ENCODE measurements around the gene KAZALD1.

DNA sequence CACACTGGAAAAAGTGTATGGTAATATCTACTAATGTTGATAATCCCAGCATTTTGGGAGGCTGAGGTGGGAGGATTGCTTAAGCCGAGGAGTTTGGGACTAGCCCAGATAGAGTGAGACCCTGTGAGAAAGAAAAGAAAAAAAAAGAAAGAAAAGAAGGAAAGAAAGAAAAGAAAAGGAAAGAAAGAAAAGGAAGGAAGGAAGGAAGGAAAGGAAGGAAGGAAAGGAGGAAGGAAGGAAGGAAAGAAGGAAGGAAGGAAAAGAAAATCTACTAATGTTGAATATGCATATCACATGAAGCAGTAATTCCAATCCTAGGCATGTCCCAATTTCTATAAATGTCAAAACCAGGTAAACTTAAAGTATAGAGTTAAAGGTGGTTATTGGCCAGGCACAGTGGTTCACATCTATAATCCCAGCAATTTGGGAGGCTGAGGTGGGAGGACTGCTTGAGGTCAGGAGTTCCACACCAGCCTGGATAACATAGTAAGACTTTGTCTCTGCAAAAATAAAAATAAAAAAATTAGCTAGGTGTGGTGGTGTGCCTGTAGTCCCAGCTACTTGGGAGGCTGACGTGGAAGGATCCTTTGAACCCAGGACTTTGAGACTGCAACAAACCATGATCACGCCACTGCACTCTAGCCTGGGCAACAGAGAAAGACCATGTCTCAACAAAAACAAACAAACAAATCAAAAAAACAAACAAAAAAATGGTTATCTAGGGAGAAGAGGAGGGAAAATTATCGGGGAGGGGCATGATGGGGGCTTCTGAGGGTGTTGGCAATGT lies 5.2 kb upstream of the KAZALD1 start:
- TF ChIP-seq SRF (IDR thresholded peaks at IDR 0.05; ENCODE audit: low read depth) (no peak), EZH2 (IDR thresholded peaks at IDR 0.05) (no peak), SP1 (IDR thresholded peaks at IDR 0.05; ENCODE audit: low read depth) (no peak), JUND (IDR thresholded peaks at IDR 0.05) (no peak), POLR2A (IDR thresholded peaks at IDR 0.05; ENCODE audit: borderline replicate concordance, extremely low read depth, insufficient read depth, insufficient read length) (no peak), EZH2phosphoT487 (IDR thresholded peaks at IDR 0.05; ENCODE audit: borderline replicate concordance) (no peak), EGR1 (IDR thresholded peaks at IDR 0.05; ENCODE audit: low read depth) (no peak), FOSL1 (IDR thresholded peaks at IDR 0.05; ENCODE audit: low read depth) (no peak), POLR2AphosphoS5 (IDR thresholded peaks at IDR 0.05; ENCODE audit: low read depth, low read length) (no peak), YY1 (IDR thresholded peaks at IDR 0.05; ENCODE audit: extremely low read depth, insufficient replicate concordance, low read depth, low read length) (no peak), RAD21 (IDR thresholded peaks at IDR 0.05; ENCODE audit: low read depth) (no peak)
- TF ChIP-seq, protein P1, sequence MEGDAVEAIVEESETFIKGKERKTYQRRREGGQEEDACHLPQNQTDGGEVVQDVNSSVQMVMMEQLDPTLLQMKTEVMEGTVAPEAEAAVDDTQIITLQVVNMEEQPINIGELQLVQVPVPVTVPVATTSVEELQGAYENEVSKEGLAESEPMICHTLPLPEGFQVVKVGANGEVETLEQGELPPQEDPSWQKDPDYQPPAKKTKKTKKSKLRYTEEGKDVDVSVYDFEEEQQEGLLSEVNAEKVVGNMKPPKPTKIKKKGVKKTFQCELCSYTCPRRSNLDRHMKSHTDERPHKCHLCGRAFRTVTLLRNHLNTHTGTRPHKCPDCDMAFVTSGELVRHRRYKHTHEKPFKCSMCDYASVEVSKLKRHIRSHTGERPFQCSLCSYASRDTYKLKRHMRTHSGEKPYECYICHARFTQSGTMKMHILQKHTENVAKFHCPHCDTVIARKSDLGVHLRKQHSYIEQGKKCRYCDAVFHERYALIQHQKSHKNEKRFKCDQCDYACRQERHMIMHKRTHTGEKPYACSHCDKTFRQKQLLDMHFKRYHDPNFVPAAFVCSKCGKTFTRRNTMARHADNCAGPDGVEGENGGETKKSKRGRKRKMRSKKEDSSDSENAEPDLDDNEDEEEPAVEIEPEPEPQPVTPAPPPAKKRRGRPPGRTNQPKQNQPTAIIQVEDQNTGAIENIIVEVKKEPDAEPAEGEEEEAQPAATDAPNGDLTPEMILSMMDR (IDR thresholded peaks at IDR 0.05 in 2 of 3, conservative IDR thresholded peaks at IDR 0.05 in 1 of 3; ENCODE audit: borderline replicate concordance in 1 of 3, insufficient read depth in 1 of 3, low read depth in 2 of 3, low read length in 2 of 3): no peak
- TF ChIP-seq, protein P2, sequence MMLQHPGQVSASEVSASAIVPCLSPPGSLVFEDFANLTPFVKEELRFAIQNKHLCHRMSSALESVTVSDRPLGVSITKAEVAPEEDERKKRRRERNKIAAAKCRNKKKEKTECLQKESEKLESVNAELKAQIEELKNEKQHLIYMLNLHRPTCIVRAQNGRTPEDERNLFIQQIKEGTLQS (IDR thresholded peaks at IDR 0.05): no peak
- TF ChIP-seq, protein P3, sequence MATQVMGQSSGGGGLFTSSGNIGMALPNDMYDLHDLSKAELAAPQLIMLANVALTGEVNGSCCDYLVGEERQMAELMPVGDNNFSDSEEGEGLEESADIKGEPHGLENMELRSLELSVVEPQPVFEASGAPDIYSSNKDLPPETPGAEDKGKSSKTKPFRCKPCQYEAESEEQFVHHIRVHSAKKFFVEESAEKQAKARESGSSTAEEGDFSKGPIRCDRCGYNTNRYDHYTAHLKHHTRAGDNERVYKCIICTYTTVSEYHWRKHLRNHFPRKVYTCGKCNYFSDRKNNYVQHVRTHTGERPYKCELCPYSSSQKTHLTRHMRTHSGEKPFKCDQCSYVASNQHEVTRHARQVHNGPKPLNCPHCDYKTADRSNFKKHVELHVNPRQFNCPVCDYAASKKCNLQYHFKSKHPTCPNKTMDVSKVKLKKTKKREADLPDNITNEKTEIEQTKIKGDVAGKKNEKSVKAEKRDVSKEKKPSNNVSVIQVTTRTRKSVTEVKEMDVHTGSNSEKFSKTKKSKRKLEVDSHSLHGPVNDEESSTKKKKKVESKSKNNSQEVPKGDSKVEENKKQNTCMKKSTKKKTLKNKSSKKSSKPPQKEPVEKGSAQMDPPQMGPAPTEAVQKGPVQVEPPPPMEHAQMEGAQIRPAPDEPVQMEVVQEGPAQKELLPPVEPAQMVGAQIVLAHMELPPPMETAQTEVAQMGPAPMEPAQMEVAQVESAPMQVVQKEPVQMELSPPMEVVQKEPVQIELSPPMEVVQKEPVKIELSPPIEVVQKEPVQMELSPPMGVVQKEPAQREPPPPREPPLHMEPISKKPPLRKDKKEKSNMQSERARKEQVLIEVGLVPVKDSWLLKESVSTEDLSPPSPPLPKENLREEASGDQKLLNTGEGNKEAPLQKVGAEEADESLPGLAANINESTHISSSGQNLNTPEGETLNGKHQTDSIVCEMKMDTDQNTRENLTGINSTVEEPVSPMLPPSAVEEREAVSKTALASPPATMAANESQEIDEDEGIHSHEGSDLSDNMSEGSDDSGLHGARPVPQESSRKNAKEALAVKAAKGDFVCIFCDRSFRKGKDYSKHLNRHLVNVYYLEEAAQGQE (IDR thresholded peaks at IDR 0.05; ENCODE audit: low read depth): no peak

Data from HCT116 (cell line).